GM23248 (cell line): ENCODE measurements around the gene CALML3. TPM values are rescaled to one million over a fixed set of nuclear protein-coding genes. Genes with fewer than 3 reads are reported as not detected.
"Not testable (repeated sequence)": the region's sequence is repeated elsewhere in the genome, so short reads cannot be mapped to it uniquely, and the experiment has no call there.

Experiments
- DNase-seq: peaks from one replicate; pipeline ENCODE4 v3.0.0-alpha.2; 2015
- H2AFZ ChIP-seq: fragments of 200-600 bp; sonication (generic); 2 replicates; pipeline ENCODE4 v1.6.1; 2016; ENCODE audit warnings: antibody characterized with exemption
- H3F3A ChIP-seq: fragments of 200-600 bp; sonication (generic); 2 replicates; pipeline ENCODE4 v1.6.1; 2016; ENCODE audit warnings: mild to moderate bottlenecking, antibody characterized with exemption, mixed run types; ENCODE audit not compliant: insufficient read depth
- H3K27ac ChIP-seq: fragments of 200-600 bp; sonication (generic); 2 replicates; pipeline ENCODE4 v1.5.1; 2016; ENCODE audit warnings: mild to moderate bottlenecking
- H3K27me3 ChIP-seq: fragments of 200-600 bp; sonication (generic); replicated peaks from 2 replicates; pipeline ENCODE4 v1.6.1; 2016; ENCODE audit warnings: mild to moderate bottlenecking; ENCODE audit not compliant: insufficient read depth
- H3K36me3 ChIP-seq: fragments of 200-600 bp; sonication (generic); 2 replicates; pipeline ENCODE4 v1.6.1; 2016; ENCODE audit warnings: low read depth, mild to moderate bottlenecking
- H3K4me1 ChIP-seq: fragments of 200-600 bp; sonication (generic); 2 replicates; pipeline ENCODE4 v1.6.1; 2016; ENCODE audit warnings: mild to moderate bottlenecking; ENCODE audit not compliant: insufficient read depth
- H3K4me2 ChIP-seq: fragments of 200-600 bp; sonication (generic); one replicate; pipeline ENCODE4 v1.6.1; 2016; ENCODE audit warnings: mild to moderate bottlenecking; ENCODE audit not compliant: unreplicated experiment
- H3K4me3 ChIP-seq: fragments of 200-600 bp; sonication (generic); 2 replicates; pipeline ENCODE4 v1.5.1; 2016; ENCODE audit warnings: mild to moderate bottlenecking
- H3K79me2 ChIP-seq: fragments of 200-600 bp; sonication (generic); 2 replicates; pipeline ENCODE4 v1.6.1; 2016; ENCODE audit warnings: mild to moderate bottlenecking; ENCODE audit not compliant: insufficient read depth
- H3K9ac ChIP-seq: fragments of 200-600 bp; sonication (generic); 2 replicates; pipeline ENCODE4 v1.6.1; 2016; ENCODE audit warnings: mild to moderate bottlenecking
- H3K9me2 ChIP-seq: fragments of 200-600 bp; sonication (generic); 2 replicates; pipeline ENCODE4 v1.6.1; 2016; ENCODE audit warnings: mixed run types, mild to moderate bottlenecking, moderate library complexity; ENCODE audit not compliant: insufficient read depth
- H3K9me3 ChIP-seq: fragments of 200-600 bp; sonication (generic); one replicate; pipeline ENCODE4 v1.6.1; 2017; ENCODE audit warnings: low read depth
- H4K20me1 ChIP-seq: fragments of 200-600 bp; sonication (generic); 2 replicates; pipeline ENCODE4 v1.6.0; 2016; ENCODE audit not compliant: insufficient read depth
- EZH2 ChIP-seq: fragments of 200-600 bp; sonication (generic); IDR thresholded peaks from 2 replicates; pipeline ENCODE4 v1.6.1; 2018; ENCODE audit warnings: antibody characterized with exemption, mild to moderate bottlenecking; ENCODE audit not compliant: insufficient read depth, poor library complexity, severe bottlenecking
- EZH2phosphoT487 ChIP-seq: fragments of 200-600 bp; sonication (generic); IDR thresholded peaks from 2 replicates; pipeline ENCODE4 v1.6.1; 2018; ENCODE audit warnings: antibody characterized with exemption, moderate library complexity, mild to moderate bottlenecking, low read depth; ENCODE audit not compliant: insufficient read depth
- WGBS, 2 experiments: methylation state at CpG; one replicate each; pipeline ENCODE4 v1.1.6; 2015 to 2017; ENCODE audit warnings: low lambda C conversion rate in 2 of 2, low coverage in 1 of 2; ENCODE audit errors: missing lambda C conversion rate in 2 of 2; 5-methylcytosine and 5-hydroxymethylcytosine counted together
- in situ Hi-C: fragments of 300-500 bp; cut with MboI; formaldehyde crosslinking; loops from 2 replicates; pipeline ENCODE4 v1.15.0; 2020
- polyA plus RNA-seq: library from polyadenylated mRNA; unstranded; fragments of >200 nt; fragmentation: Nextera tagmentation; extraction: Ambion mirVana; gene quantifications from 2 replicates; pipeline ENCODE4 v1.2.1, GENCODE V29; 2016
- total RNA-seq: library from RNA; depleted of rRNA; stranded (reverse); fragments of >200 nt; shearing (Covaris generic); gene quantifications from 2 replicates; pipeline ENCODE4 v1.2.3, GENCODE V29; 2014; rRNA removed

The CALML3 gene
- not detected in 2 replicates for total RNA-seq
- polyA plus RNA-seq, result not detected in 2 replicates

DNA sequence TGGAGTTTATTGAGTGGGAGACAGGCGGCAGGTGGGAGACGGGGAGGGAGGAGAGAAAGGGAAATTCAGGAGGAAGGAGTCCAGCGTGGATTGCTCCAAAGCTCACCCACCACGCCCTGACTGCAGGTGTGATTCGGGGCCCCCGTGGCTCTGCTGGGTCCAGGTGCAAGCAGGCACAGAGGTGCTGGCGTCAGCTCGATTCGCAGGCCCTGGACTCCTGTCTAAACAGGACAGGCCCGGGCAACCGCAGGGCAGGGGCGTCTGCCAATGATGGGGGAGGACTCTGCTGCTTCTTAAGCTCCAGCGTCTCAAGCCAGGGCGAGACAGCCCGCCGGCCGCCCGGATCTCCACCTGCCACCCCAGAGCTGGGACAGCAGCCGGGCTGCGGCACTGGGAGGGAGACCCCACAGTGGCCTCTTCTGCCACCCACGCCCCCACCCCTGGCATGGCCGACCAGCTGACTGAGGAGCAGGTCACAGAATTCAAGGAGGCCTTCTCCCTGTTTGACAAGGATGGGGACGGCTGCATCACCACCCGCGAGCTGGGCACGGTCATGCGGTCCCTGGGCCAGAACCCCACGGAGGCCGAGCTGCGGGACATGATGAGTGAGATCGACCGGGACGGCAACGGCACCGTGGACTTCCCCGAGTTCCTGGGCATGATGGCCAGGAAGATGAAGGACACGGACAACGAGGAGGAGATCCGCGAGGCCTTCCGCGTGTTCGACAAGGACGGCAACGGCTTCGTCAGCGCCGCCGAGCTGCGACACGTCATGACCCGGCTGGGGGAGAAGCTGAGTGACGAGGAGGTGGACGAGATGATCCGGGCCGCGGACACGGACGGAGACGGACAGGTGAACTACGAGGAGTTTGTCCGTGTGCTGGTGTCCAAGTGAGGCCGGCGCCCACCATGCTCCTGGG lies at the start of gene CALML3:
CALML3 (plus strand) TSS at position 321 of the 920 bp plus-strand sequence; CDS start at position 446, 125 bp downstream.
- H3K9me3 ChIP-seq, result no peaks in the 10 kb centered on the region
- no peaks in the 10 kb centered on the region for H3K4me1 ChIP-seq
- H3K27ac ChIP-seq, result no peak within 1 kb of the TSS
- H3K4me2 ChIP-seq, result no peak within 1 kb of the TSS
- no peak within 1 kb of the TSS for H3K9ac ChIP-seq
- H3K79me2 ChIP-seq, result no peaks in the 10 kb centered on the region
- no peaks in the 10 kb centered on the region for H3K9me2 ChIP-seq
- TF ChIP-seq EZH2 (no peak), EZH2phosphoT487 (no peak)
- in situ Hi-C loops, result no loop called here
- WGBS, 2 experiments, result 86 to 87% methylated on average over 61 to 63 of the region's 64 CpGs
- no peak within 1 kb of the TSS for H3K4me3 ChIP-seq
- H2AFZ ChIP-seq, result no peak within 1 kb of the TSS
- no peaks in the 10 kb centered on the region for H3F3A ChIP-seq
- DNase-seq, result no peak
- no peaks in the 10 kb centered on the region for H3K36me3 ChIP-seq
- no peaks in the 10 kb centered on the region for H3K27me3 ChIP-seq
- H4K20me1 ChIP-seq, result no peaks in the 10 kb centered on the region

DNA sequence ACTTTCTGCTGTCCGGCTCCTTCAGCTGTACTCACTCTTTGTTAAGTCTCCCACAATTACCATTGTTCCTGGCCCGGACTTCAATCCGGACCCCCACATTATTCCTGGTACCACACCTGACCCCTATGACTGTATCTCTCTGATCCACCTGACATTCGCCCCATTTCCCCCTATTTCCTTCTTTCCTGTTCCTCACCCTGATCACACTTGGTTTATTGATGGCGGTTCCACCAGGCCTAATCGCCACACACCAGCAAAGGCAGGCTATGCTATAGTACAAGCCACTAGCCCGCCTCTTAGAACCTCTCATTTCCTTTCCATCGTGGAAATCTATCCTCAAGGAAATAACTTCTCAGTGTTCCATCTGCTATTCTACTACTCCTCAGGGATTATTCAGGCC lies 49.7 kb upstream of the CALML3 start:
- H3K4me2 ChIP-seq, H4K20me1 ChIP-seq, H3K9ac ChIP-seq, in situ Hi-C loops, H3K4me1 ChIP-seq, H2AFZ ChIP-seq, DNase-seq, H3K27me3 ChIP-seq, H3K36me3 ChIP-seq, H3F3A ChIP-seq, H3K27ac ChIP-seq, H3K9me3 ChIP-seq, H3K9me2 ChIP-seq, H3K4me3 ChIP-seq, H3K79me2 ChIP-seq: not testable (repeated sequence)
- WGBS, 2 experiments, result 75 to 82% methylated on average over 6 of the region's 8 CpGs

- DNase-seq, H3K4me2 ChIP-seq, H3K4me3 ChIP-seq, H3F3A ChIP-seq, H3K9me3 ChIP-seq, H2AFZ ChIP-seq, H3K36me3 ChIP-seq, H3K27ac ChIP-seq, H4K20me1 ChIP-seq, H3K4me1 ChIP-seq, H3K9me2 ChIP-seq, H3K79me2 ChIP-seq, H3K27me3 ChIP-seq, H3K9ac ChIP-seq, in situ Hi-C loops: not testable (repeated sequence)
- WGBS, 2 experiments, result 90 to 92% methylated on average over 12 of the region's 12 CpGs
Observed at GRCh38 chr10:5475974-5476807, 48.6 kb upstream of the CALML3 start.

- Histone ChIP-seq H3K4me3 (no peak overlapping the region), H3K27me3 (no peaks in the 10 kb centered on the region), H3K9me2 (no peaks in the 10 kb centered on the region), H3K9ac (no peak overlapping the region), H3K27ac (no peak overlapping the region), H3K79me2 (no peaks in the 10 kb centered on the region), H3K4me2 (no peak overlapping the region), H3K36me3 (no peaks in the 10 kb centered on the region), H4K20me1 (no peaks in the 10 kb centered on the region), H3F3A (no peaks in the 10 kb centered on the region), H2AFZ (no peak overlapping the region), H3K9me3 (no peaks in the 10 kb centered on the region), H3K4me1 (peaks cover 7% of the 10 kb centered on the region)
- no peak for TF ChIP-seq EZH2
- TF ChIP-seq EZH2phosphoT487, result no peak
- 83 to 89% methylated on average over 13 of the region's 13 CpGs for WGBS, 2 experiments
- in situ Hi-C loops, result no loop called here
- peak; percentile 19 for DNase-seq
Observed at GRCh38 chr10:5476918-5477525, 47.7 kb upstream of the CALML3 start.
